Stimulated activated CD8-positive, alpha-beta memory T cell treated with anti-CD3 and anti-CD28 coated beads, Interleukin-4, amount 100 ng/mL, for 24 hours (primary cell): ENCODE data around the gene ZNF81.
"Not testable (repeated sequence)": the region's sequence is repeated elsewhere in the genome, so short reads cannot be mapped to it uniquely, and the experiment has no call there.

Experiments used
- DNase-seq: peaks from one replicate; pipeline ENCODE4 v3.0.0-alpha.2; 2020; ENCODE audit warnings: low read depth

The ZNF81 gene

DNA sequence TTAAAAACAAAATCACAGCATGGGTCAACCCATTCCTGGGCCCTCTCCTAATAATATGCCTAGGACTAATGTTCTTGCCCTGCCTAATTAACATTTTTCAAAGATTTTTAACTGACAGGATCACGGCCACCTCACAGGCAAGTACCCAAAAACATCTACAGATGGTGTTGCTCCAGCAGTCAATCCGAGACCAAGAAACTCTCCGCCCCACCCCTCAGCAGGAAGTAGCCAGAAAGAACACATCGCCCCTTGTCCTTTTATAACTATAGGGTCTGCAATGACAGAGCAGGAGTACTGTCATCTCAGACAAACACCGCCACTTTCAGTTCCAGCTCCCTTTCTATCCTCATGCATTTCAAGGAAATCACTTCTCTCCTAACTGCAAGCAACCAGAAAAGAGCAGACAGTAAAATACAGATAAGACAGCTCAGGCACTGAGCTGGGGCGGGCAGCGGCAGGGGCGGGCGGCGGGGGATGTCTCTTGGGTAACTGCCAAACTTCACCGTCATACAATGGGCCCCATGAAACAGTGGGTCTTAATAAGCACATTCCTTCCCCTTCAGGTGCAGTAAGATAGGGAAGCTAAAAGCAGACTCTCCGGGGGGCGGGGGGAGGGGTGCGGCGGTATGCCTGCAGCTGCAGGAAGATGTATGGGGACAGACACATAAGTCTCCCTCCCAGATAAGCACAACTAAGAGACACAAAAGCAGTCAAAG, 99.7 kb downstream of the ZNF81 start:
- DNase-seq, result no peak

DNA sequence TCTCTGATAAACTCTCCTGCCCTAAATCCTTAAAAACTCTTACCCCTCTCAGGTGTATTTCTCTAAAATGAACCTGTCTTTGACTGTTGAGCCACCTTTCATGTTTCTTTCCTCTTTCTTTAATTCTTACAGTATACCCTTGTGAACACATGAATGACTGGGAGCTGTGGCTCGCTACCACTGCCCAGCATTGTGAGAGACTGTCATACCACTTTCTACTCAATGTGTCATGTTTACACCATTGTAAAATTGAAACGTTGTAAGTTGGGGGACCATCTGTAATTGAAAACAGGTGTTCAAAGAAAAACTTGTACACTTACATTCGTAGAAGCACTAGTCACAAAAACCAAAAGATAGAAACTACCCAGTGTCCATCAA, 100.2 kb downstream of the ZNF81 start:
- no peak for DNase-seq

DNA sequence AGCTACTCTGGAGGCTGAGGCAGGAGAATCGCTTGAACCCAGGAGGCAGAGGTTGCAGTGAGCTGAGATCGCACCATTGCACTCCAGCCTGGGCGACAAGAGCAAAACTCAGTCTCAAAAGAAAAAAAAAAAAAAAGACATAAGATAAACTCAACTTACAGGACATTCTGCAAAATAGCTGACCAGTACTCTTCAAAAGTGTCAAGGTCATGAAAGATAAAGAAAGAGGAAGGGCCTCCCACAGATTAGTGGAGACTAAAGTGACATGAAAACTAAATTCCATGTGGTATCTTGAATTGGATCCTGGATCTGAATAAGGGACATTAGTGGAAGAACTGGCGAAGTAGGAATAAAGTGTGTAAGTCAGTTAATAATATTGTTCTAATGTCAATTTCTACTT, 103.7 kb downstream of the ZNF81 start:
- no peak for DNase-seq

DNA sequence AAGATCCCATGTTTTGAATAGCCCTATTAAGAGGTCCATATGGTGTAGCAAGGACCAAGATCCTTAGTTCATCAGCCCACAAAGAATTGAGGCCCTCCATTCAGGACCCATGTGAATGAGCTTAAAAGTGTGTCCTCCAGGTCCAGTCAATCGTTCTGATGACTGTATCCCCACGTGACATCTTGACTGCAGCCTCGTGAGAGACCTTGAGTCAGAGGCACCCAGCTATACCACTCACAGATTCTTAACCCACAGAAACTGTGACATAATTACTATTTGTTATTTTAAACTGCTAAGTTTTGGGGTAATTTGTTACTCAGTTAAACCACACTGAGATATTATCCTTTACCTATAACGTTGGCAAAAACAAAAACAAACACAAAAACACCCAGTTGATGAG, 104.7 kb downstream of the ZNF81 start:
- no peak for DNase-seq

DNA sequence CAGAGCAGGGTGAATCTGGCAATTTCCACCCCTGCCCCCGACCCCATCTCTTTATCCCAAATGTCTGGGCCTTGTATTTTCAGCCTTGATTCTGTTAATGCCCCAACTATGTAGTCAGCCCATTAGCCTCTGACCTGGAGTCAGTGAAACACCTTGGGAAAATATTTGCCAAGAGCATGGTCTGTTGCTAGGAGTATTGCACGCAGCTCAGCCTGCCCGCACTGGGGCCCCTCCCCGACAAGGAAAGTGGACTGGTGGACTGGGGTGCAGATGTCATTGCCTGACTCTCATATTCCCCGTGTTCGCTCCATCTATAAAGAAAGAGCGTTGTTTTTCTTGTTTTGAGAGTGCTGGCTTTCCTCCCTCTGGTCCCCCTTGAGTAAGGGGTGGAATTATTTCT, 118.6 kb downstream of the ZNF81 start:
- not testable (repeated sequence) for DNase-seq

DNA sequence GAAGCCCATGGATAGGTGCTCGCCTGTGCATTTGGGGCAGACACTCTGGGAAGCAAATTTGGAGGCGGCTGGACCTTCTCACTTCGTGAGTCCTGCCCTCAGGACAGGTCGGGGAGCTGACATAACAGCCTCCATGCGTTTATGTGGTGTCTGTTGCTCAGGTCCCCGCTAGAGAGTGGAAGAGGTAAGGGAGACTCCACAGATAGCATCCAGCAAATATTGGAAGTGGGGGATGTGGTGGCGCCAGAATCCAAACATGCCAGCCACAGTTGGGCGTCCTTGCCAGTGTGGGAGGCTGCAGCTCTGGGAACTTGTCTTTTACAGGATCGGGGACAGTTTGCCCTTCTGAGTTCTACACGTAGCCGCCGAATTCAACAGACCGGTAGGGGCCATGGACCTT, 119.3 kb downstream of the ZNF81 start:
- no peak for DNase-seq

DNA sequence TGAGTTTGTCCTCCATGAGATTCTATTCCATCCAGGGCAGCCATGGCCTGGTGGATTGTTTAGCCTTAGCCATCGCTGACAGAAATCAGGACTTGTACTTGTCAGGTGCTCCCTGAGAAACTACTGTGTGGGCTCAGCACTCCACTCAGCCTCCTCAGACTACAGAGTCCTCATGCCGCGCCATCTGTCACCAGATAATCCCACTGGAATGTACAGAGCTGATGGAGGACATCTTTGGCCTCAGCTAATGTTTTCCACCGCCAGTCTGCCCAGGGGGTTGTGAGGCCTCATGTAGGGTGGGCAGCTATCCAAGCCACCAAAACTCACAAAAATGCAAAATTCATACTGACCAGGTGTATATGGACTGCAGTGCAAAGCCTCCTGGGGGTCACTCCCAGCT, 121.5 kb downstream of the ZNF81 start:
- DNase-seq, result not testable (repeated sequence)

DNA sequence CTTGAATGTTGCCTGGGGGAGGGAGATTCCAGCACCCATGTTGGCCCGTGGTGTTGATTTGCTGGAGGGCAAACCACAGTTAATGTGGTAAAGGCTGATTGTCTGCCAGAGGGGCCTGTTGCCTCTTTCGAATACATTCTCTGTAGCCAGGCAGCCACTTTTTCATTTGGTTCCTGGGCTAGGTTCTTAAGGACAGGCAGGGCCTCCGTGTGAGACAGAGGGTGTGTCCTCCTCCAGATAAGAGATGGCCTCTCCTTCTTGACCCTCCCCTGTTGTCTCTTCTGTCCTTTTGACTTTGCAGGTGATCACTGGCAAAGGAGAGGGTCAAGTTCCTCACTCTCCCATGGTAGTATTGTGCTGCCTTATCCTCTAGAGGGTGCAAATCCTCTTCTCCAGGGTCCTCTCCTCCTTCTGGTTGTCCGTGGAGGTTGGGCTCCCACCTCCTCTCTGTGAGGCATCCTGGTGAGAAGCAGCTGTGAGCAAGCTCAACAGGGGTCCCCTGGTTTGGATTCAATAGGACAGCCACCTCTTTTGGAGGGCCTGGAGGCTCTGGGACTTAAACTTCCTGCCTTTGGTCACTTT, 122.2 kb downstream of the ZNF81 start:
- DNase-seq, result no peak

DNA sequence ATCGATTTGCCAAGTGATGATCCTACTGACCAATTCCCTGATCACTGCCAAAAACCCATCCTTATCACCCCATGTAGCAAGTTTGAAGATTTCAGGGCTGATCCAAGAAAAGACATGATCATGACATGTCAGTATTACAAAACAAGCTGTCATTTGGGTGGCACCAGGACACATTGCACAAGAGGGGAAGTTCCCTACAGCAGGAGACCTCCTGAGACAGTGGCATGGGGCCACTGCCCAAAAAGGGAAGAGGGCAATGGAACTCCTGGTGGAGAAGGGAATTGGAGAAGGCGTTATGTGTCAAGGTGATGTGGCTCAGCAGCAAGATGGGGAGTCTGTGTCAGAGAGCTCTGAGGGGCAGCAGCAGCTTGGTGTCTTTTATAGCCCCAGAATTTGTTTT, 123.7 kb downstream of the ZNF81 start:
- no peak for DNase-seq

DNA sequence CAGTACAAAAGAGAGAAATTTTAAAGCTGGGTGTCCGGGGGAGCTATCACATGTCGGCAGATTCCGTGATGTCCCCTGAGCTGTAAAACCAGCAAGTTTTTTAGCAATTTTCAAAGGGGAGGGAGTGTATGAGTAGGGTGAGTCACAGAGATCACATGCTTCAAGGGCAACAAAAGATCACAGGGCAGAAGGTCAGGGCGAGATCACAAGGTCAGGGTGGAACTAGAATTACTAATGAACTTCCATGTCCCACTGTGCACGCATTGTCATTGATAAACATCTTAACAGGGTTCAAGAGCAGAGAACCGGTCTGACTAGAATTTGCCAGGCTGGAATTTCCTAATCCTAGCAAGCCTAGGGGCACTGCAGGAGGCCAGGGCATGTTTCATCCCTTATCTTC, 125.1 kb downstream of the ZNF81 start:
- not testable (repeated sequence) for DNase-seq

DNA sequence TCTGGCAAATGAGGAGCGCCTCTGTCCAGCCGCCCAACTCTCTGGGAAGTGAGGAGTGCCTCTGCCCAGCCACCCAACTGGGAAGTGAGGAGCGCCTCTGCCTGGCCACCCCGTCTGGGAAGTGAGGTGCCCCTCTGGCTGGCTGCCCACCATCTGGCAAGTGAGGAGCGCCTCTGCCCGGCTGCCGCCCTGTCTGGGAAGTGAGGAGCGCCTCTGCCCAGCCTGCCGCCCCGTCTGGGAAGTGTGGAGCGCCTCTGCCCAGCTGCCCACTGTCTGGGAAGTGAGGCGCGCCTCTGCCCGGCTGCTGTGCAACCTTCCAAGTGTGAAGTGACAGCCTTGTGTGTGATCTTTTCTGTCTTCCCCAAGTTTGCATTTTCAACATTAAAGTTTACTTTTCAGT, 128.8 kb downstream of the ZNF81 start:
- not testable (repeated sequence) for DNase-seq
